Endothelial cell of hepatic sinusoid (primary cell): ENCODE results near the gene FRMD5.

Source experiments
- in situ Hi-C: cut with HindIII; loops from 2 replicates; pipeline ENCODE4 v1.10.0; 2017; ENCODE audit warnings: low sequenced_read_pairs

FRMD5 gene

GRCh38 chr15:44163370-44163769 is 31.7 kb downstream of the FRMD5 start:
- in situ Hi-C loops = no loop called here

- in situ Hi-C loops = no loop called here
Observed at GRCh38 chr15:44160796-44161195, 34.3 kb downstream of the FRMD5 start.

DNA sequence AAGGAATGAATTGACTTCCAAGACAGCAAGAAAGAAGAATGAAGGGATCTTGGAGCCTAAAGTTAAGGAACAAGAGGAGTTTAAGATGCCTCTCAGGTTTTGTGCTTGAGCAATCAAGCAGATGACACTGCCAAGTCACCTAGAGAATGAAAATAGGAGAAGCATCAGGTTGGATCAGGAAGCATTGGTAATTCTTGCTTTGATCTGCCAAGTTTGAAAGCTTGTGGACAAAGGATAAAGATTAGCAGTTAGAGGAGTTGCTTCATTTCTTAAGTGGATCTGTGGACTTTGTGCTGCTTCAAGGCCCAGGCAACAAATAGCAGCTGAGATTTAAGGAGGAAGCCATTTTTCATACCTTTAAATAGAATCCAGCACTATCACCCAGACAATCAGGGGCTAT is 35.6 kb downstream of the FRMD5 start:
- in situ Hi-C loops = no loop called here

GRCh38 chr15:44158111-44158510 is 37.0 kb downstream of the FRMD5 start:
- in situ Hi-C loops = no loop called here

DNA sequence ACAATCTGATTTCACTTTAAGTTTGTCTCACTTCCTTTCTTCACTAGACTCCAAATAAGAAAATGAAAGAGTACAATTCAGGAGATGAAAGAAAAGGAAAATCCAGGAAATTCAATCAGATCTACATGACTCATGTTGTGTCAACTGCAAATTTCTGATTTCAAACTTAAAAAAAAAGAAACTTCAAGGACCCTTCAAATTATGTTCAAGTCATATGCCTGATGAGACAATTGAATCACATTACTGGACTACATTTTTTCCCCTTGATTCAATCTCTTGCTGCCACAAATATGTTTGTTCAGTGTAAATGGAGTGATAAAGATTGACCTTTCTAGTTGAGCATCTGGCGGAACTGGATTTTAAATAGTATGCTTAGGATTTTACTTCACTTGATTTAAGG is 37.4 kb downstream of the FRMD5 start:
- in situ Hi-C loops = no loop called here

- in situ Hi-C loops = loop anchor here (5.0 kb wide), 2 partner anchors 54 to 96 kb away; no protein-coding TSS in a partner anchor
Observed at GRCh38 chr15:44153352-44153751, 41.7 kb downstream of the FRMD5 start.

DNA sequence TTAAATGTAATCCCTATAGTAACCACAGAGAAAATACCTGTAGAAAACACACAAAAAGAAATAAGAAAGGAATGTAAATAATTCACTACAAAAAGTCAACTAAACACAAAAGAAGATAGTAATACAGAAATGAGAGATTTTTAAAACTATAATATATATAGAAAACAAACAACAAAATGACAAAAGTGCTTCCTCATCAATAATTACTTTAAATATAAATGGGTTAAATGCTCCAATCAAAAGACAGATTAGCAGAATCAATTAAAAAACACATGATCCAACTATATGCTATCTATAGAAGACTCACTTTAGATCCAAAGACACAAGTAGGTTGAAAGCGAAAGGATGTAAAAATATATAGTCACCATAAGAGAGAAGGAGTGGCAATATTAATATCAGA is 45.8 kb downstream of the FRMD5 start:
- in situ Hi-C loops = no loop called here

DNA sequence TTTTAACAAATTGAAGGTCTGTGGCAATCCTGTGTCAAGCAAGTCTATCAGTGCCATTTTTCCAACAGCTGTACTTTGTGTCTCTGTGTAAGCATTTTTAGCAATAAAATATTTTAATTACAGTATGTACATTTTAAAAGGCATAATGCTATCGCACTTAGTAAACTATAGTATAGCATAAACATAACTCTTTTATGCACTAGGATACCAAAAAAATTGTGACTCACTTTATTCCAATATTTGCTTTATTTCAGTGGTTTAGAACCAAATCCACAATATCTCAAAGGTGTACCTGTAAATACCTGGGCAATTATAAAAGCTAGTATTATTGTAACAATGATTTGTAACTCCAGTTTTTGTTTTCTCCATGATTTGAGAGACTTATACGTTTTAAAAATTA is 46.5 kb downstream of the FRMD5 start:
- in situ Hi-C loops = no loop called here

- in situ Hi-C loops = no loop called here
Observed at GRCh38 chr15:44147636-44148035, 47.4 kb downstream of the FRMD5 start.

- in situ Hi-C loops = no loop called here
Observed at GRCh38 chr15:44145495-44145894, 49.6 kb downstream of the FRMD5 start.

DNA sequence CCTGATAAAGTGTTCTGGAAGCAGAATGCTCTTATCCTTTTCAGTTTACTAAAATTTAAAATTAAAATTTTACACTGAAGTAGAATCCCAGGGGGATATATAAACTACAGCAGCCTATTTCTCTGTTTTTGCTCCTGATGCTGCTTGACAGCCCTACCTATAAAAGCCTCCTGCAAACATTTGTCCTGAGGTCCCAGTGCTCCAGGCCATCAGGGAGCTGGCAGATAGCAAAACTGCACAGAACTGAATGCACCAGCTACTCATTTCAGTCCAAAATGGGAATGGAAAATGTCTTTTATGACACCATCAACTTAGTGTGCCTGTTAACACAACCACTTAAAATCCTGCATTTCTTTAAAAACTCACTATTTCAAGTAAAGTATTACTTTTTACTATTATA is 50.1 kb downstream of the FRMD5 start:
- in situ Hi-C loops = no loop called here

DNA sequence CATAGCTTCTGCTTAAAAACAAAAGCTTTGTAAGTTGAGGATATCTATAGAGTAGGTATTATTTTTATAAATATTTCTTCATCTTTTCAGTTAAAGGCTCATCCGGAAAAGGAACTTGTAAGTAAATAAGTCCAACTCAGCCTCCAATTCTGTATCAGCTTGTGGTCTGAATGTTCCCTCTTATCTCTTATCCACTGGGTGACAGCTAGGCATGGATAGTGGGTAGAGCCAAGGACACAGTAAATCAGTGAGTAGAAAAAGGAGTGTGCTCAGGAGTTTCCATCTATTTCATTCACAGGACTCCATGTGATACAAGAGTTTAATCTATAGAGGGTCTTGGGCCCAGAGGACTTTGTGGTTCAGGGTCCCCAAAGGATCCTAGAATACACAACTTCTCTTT is 50.9 kb downstream of the FRMD5 start:
- in situ Hi-C loops = no loop called here

- in situ Hi-C loops = no loop called here
Observed at GRCh38 chr15:44137750-44138149, 57.3 kb downstream of the FRMD5 start.

DNA sequence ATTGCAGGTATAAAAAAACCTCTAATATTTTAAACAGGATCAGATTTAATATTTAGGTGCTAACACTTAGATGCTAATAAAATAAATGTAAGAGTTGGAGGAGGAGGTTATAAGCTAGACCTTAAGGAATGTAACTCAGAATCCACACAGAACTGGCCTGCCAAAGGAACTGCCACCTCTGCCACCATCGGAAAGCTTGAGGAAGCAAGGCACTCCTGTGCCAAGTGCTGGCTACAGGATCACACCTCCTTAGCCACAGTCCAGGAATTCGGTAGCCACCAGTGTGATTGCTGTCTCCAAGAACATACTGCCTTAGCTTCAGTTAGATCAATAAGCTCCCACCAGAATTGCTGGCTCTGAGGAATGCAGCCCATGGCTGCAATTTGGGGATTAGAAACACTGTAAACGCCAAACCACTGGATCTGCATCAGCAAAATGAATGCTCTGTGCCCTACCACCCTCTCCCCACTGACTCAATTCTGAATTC is 58.0 kb downstream of the FRMD5 start:
- in situ Hi-C loops = no loop called here

- in situ Hi-C loops = no loop called here
Observed at GRCh38 chr15:44132057-44132456, 63.0 kb downstream of the FRMD5 start.

DNA sequence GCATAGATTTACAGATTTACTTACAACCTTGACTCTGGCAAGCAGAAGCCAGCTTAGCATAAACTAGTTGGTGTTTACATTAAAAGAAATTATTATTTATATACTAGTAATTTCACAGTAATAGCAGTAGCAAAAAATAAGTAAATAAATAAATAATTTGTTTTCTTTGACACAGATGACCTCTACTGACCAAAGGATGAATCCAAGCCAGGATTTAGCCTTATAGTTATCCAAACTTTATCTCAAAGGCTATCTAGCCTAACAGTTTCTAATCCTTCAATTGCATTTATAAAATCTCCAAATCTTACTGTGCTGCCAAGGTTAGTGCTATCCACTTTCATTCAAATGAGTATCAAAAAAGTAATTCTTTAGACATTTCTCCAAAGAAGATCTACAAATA is 64.3 kb downstream of the FRMD5 start:
- in situ Hi-C loops = no loop called here

- in situ Hi-C loops = loop anchor here (10.0 kb wide), 1 partner anchor 225 kb away; no protein-coding TSS in a partner anchor
Observed at GRCh38 chr15:44129911-44130310, 65.2 kb downstream of the FRMD5 start.

DNA sequence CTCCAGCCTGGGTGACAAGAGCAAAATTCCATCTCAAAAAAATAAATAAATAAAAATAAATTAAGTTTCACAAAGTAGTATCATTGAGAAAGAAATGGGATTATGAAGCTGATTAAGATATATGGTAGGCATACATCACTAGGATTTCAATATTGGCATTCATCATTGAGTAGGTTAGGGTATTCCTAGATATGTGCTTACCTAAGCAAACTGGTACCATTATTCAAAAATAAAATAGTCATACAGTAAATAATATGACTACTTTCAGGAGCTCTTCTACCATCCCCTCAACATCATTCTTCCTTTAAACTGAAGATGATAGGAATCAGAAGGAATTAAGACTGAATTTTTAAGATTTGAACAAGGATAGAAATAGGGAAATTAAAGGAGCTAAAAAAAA is 66.6 kb downstream of the FRMD5 start:
- in situ Hi-C loops = loop anchor here (10.0 kb wide), 1 partner anchor 224 kb away; no protein-coding TSS in a partner anchor

- in situ Hi-C loops = loop anchor here (10.0 kb wide), 1 partner anchor 221 kb away; no protein-coding TSS in a partner anchor
Observed at GRCh38 chr15:44125879-44126278, 69.2 kb downstream of the FRMD5 start.

GRCh38 chr15:44102675-44103254 is 92.3 kb downstream of the FRMD5 start:
- in situ Hi-C loops = no loop called here

GRCh38 chr15:44101944-44102343 is 93.1 kb downstream of the FRMD5 start:
- in situ Hi-C loops = no loop called here

GRCh38 chr15:44101286-44101685 is 93.8 kb downstream of the FRMD5 start:
- in situ Hi-C loops = no loop called here

DNA sequence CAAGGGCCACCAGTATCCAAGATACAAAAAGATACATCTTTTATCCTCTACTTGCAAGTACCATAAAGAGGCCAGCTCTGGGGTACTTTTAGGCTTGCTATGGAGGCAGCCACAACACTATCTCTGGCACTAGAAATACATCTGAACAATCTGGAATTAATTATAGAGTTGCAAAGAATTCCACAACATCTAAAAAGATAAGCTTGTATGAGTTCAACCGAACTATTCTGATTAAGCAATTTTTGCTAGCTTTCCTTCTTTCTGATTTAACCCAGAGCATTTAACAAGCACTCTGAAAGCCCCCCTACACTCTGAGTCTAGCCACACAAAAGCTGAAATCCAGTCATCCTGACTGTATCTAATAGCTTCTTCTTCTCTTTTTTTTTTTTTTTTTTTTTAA is 95.4 kb downstream of the FRMD5 start:
- in situ Hi-C loops = no loop called here
